Activated T-cell treated with anti-CD3 and anti-CD28 coated beads, Interleukin-2, amount 50 U/mL, for 4 hours (primary cell): Measurements from ENCODE around the gene CD48. TPM values are rescaled to one million over a fixed set of nuclear protein-coding genes. Genes with fewer than 3 reads are reported as not detected.

Source experiments
- ATAC-seq, 2 donors: fragments of 200-7000 bp; cut with Tn5 transposase; one replicate each; pipeline ENCODE4 v1.10.0; 2021
- DNase-seq: peaks from one replicate; pipeline ENCODE4 v3.0.0-alpha.2; 2020
- H3K27me3 Mint-ChIP-seq: one replicate; pipeline ENCODE4 v1.8.0; 2021; ENCODE audit warnings: low read depth, mixed read lengths
- H3K36me3 Mint-ChIP-seq: one replicate; pipeline ENCODE4 v1.8.0; 2022; ENCODE audit warnings: mixed read lengths; ENCODE audit not compliant: insufficient read depth
- H3K4me1 Mint-ChIP-seq: one replicate; pipeline ENCODE4 v1.8.0; 2021; ENCODE audit warnings: low read depth, mixed read lengths
- H3K4me3 Mint-ChIP-seq: one replicate; pipeline ENCODE4 v1.8.0; 2021; ENCODE audit warnings: mild to moderate bottlenecking, moderate library complexity, mixed read lengths
- H3K9me3 Mint-ChIP-seq: one replicate; pipeline ENCODE4 v1.8.0; 2021; ENCODE audit warnings: mixed read lengths
- total RNA-seq, 3 donors: library from RNA; stranded (reverse); gene quantifications; one replicate each; pipeline ENCODE4 v1.2.1, GENCODE V29; 2021

The CD48 gene
- total RNA-seq, 3 donors from 2014 or later = 313 to 347 (median 336) TPM

GRCh38 chr1:160685266-160685665, 26.4 kb downstream of the CD48 start:
- peaks cover 4% of the 10 kb centered on the region for H3K9me3 Mint-ChIP-seq
- no peak overlapping the region for H3K4me3 Mint-ChIP-seq
- peaks cover 89% of the 10 kb centered on the region for H3K4me1 Mint-ChIP-seq
- ATAC-seq = peak; percentile 20 to 29
- H3K36me3 Mint-ChIP-seq = peaks cover 78% of the 10 kb centered on the region
- H3K27me3 Mint-ChIP-seq = no peaks in the 10 kb centered on the region
- DNase-seq = no peak

DNA sequence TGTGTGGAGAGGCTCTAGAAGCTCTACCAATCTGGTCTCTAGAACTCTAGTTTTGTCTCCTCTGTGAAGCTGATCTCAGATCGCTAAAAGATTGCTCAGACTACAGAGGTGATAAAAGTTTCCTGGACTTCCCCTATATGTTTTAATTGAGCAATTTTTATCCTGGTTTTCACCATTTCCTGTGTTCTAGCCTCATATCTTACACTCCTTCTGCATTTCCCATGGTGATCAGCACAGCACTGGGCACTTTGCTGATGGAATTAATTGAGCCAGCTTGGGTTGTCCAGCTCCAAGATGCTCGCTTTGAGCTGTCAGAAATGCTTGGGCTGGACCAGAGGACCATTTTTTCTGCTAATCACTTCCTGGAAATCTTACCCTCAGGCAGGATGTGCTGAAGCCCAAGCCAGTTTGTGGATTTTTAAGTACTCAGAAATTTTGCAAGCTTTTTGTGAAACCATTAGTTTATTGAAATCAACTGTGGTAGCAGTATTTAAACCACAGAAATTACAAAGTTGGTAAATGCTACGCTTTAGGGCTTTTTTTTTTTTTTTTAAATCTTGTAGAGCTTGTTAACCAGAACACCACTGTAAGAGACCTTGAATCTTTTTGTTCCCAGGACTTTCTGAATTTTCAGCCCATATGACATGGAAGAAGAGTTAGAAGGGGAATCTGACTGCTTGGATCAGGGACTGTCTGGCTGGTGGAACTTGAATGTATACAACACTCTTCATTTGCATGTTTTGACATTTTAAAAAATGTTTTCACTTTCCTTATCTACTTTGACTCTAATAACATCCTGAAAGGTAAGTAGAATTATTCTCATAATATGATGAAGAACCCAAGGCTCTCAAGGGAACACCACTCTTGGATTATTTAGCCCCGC, 28.4 kb downstream of the CD48 start:
- Mint-ChIP-seq H3K36me3 (peaks cover 81% of the 10 kb centered on the region), H3K4me1 (peaks cover 71% of the 10 kb centered on the region), H3K27me3 (no peaks in the 10 kb centered on the region), H3K4me3 (peak overlapping the region; percentile 53), H3K9me3 (peaks cover 4% of the 10 kb centered on the region)
- no peak for DNase-seq
- ATAC-seq = peak; percentile 41 to 44

GRCh38 chr1:160681891-160682140, 29.8 kb downstream of the CD48 start:
- ATAC-seq (no peak), DNase-seq (no peak)
- Mint-ChIP-seq H3K27me3 (no peaks in the 10 kb centered on the region), H3K4me1 (peaks cover 60% of the 10 kb centered on the region), H3K4me3 (no peak overlapping the region), H3K9me3 (peaks cover 4% of the 10 kb centered on the region), H3K36me3 (peaks cover 79% of the 10 kb centered on the region)

DNA sequence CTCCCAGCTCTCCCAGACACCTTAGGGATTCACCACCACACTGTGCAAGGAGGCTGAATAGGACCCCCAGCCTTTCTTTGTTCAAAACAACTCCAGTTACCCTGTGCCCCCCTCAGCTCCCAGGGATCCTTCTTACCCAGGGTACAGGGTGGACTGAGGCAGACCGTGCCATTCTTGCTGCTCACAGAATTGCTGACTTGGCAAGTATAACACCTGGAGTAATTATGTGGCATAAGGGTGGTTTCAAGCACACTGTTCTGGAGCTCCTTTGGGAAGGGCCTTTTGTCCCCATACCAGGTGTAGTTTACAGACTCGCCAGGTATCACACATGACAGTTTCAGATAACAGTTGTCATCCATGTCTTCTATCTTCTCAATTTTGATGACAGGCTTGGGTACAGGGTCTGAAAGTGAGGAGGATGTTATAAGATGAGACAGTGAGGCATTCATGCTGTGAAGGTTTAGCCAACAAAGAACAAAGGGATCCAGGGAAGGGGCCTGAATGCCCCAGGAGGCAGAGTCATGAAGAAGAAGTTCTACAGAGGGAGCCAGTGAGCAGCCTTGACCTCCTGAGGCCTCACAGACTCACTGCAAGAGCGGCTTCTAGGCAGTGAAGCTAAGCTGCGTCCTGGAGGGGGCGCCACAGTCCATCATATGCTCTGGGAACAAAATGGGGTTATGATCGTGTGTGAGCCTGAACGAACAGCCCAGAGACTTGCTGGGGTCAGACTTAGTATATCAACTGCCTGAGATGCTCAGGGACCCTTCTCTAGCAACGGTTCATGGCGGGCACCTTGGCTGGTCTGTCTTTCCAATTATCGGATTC, 30.3 kb downstream of the CD48 start:
- H3K9me3 Mint-ChIP-seq = peaks cover under 1% of the 10 kb centered on the region
- DNase-seq = peak; percentile 87
- H3K4me1 Mint-ChIP-seq = peaks cover 56% of the 10 kb centered on the region
- peak; percentile 76 to 79 for ATAC-seq
- H3K27me3 Mint-ChIP-seq = no peaks in the 10 kb centered on the region
- no peak overlapping the region for H3K4me3 Mint-ChIP-seq
- H3K36me3 Mint-ChIP-seq = peaks cover 77% of the 10 kb centered on the region

GRCh38 chr1:160680399-160680798, 31.2 kb downstream of the CD48 start:
- H3K4me1 Mint-ChIP-seq = peaks cover 52% of the 10 kb centered on the region
- H3K4me3 Mint-ChIP-seq = no peak overlapping the region
- no peak for ATAC-seq
- no peak for DNase-seq
- H3K9me3 Mint-ChIP-seq = no peaks in the 10 kb centered on the region
- H3K27me3 Mint-ChIP-seq = no peaks in the 10 kb centered on the region
- peaks cover 72% of the 10 kb centered on the region for H3K36me3 Mint-ChIP-seq

GRCh38 chr1:160679893-160680292, 31.7 kb downstream of the CD48 start:
- no peak overlapping the region for H3K4me3 Mint-ChIP-seq
- H3K36me3 Mint-ChIP-seq = peaks cover 68% of the 10 kb centered on the region
- no peaks in the 10 kb centered on the region for H3K9me3 Mint-ChIP-seq
- no peaks in the 10 kb centered on the region for H3K27me3 Mint-ChIP-seq
- peaks cover 46% of the 10 kb centered on the region for H3K4me1 Mint-ChIP-seq
- ATAC-seq = no peak
- no peak for DNase-seq

GRCh38 chr1:160676869-160677597, 34.6 kb downstream of the CD48 start:
- no peaks in the 10 kb centered on the region for H3K27me3 Mint-ChIP-seq
- H3K36me3 Mint-ChIP-seq = peaks cover 43% of the 10 kb centered on the region
- DNase-seq (no peak), ATAC-seq (no peak)
- H3K9me3 Mint-ChIP-seq = no peaks in the 10 kb centered on the region
- H3K4me3 Mint-ChIP-seq = no peak overlapping the region
- peaks cover 18% of the 10 kb centered on the region for H3K4me1 Mint-ChIP-seq

DNA sequence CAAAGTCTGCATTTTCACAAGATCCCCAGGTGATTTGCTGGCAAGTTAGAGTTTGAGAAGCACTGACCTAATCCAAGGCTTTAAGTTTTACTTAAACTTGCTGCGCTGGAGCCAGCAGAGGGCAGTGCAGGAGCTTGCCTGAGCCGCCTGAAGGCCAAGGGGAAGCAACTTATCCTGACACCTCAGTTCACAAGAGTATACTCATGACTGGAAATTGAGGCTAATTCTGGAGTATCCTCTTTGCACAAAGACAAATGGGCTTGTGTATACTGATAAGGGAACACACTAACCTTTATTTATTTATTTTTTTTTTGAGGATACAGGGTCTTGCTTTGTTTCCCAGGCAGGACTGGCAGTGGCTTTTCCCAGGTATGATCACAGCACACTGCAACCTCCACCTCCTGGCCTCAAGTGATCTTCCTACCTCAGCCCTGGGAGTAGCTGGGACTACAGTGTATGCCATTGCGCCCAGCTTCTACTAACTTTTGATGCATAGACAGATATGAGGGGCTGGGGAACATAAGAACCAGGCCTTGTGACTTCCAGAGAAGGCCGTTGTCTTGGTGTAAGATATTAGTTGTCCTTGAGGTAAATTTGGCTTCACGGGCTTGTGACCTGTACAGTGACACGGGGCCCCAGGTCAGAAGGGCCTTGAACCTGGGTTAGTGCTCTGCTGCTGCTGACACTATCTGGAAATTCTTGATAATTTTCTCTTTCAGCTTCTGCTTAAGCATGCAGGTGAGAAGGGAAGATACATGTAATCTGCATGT, 35.8 kb downstream of the CD48 start:
- H3K27me3 Mint-ChIP-seq = no peaks in the 10 kb centered on the region
- H3K4me3 Mint-ChIP-seq = peak overlapping the region; percentile 33
- DNase-seq (peak; percentile 75), ATAC-seq (peak; percentile 60 to 64)
- no peaks in the 10 kb centered on the region for H3K9me3 Mint-ChIP-seq
- peaks cover 18% of the 10 kb centered on the region for H3K4me1 Mint-ChIP-seq
- H3K36me3 Mint-ChIP-seq = peaks cover 34% of the 10 kb centered on the region

DNA sequence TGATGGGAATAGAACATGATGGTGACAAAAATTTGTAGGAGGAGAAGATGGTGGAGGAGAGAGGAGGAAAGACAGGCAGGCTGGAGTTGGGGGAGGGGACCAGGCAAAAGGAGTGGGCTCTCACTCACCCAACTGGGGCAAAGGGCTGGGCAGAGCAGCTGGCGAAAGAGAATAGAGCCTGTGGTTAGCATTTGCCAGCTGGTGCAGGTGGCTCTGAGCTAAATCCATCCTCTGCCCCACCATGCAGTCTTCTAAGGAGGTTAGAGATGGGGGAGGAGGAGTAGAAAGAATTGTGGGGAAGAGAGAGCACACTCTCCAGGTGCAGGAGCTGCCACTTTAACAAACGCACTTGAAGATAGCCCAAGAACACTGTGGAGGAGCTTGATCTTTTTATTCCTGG, 37.2 kb downstream of the CD48 start:
- H3K36me3 Mint-ChIP-seq = peaks cover 35% of the 10 kb centered on the region
- no peaks in the 10 kb centered on the region for H3K9me3 Mint-ChIP-seq
- ATAC-seq (no peak), DNase-seq (no peak)
- peaks cover 26% of the 10 kb centered on the region for H3K4me1 Mint-ChIP-seq
- H3K27me3 Mint-ChIP-seq = no peaks in the 10 kb centered on the region
- H3K4me3 Mint-ChIP-seq = no peak overlapping the region

DNA sequence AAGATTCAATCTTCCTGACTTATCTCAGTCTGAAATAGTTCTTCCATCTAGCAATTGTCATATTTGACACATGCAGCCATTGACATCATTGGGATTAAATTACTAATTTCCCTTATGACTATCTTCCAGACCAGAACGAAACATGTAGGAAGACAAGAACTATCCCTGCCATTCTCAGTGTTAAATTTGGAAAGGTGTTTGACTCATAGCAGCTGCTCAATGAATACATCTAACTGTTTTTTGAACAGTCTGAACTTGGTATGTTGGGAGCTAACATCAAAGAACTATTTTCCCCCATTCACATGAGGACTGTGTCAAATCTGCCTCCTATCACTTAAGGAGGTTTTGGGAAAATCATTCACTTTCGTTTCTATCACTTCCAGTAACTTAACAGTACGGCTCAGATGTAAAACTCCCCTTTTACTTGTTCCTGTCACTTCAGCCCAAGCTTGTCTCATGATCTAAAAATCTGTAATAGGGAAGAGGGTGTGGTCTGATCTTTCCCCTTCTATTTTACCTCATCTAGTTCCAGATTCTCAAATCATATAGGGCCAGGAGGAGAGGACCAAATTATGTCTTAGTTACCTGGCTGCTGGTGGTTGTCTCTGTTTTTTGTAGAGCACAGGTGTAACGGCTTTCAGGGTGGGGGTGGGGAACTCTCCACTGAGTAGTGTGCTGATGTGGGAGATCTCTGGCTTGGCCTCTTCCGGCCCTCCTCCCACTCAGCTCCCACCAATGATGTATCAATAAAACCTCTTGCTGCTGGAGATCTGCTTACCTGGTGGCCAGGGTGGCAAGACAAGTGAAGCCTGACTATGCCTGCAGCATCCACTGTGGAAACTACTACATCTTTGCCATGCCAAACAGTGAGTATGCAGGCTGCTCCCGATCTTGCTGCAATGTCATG, 38.6 kb downstream of the CD48 start:
- DNase-seq = no peak
- peaks cover 26% of the 10 kb centered on the region for H3K4me1 Mint-ChIP-seq

DNA sequence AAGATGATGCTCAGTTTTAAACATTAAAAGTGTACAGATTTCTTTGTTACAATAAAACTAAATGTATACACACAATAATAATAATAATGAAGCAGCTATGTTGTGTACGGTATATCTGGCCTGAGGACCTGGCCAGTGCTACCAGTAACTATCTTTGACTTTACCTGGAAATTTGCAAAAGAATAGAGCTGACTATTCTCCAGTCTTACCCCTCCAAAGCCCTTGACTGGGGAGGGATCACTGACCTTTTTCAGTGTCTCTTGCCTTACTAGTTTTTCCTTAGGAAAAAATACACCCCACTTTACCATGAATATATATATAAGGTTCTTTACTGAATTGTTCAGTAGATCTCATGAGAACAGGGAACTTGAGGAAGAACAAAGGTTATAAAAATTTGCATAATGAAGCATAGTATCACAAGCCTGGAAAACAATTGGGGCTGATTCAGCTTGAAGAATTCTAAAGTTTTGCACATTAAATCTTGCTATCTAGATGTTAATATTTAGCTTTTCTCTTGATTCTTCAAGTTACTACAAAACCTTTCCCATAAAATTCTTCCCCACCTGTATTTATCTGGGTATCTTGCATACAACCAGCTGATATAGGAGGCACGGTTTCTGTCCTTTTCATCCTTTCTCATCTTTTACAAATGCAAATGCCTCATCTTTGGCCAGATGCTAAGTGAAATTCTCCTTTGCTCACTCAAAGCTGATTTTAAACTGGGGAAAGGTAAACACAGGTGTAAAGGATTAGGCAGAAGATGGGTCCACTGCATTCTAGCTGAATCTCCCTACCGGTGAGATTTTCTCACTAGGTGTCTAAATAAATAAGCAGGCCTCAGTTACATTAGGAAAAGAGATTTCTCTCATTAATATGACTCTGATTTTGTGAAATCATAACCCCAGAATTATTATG, 39.8 kb downstream of the CD48 start:
- peaks cover 15% of the 10 kb centered on the region for H3K36me3 Mint-ChIP-seq
- no peaks in the 10 kb centered on the region for H3K27me3 Mint-ChIP-seq
- peaks cover 34% of the 10 kb centered on the region for H3K4me1 Mint-ChIP-seq
- no peaks in the 10 kb centered on the region for H3K9me3 Mint-ChIP-seq
- DNase-seq = no peak
- ATAC-seq = no peak
- no peak overlapping the region for H3K4me3 Mint-ChIP-seq

More for the DNA sequence above, 38.6 kb downstream of the CD48 start:
- Mint-ChIP-seq H3K36me3 (peaks cover 25% of the 10 kb centered on the region), H3K27me3 (no peaks in the 10 kb centered on the region), H3K9me3 (no peaks in the 10 kb centered on the region), H3K4me3 (no peak overlapping the region)
- peak; percentile 76 to 79 for ATAC-seq

- Mint-ChIP-seq H3K36me3 (peaks cover 8% of the 10 kb centered on the region), H3K4me1 (peaks cover 41% of the 10 kb centered on the region), H3K27me3 (no peaks in the 10 kb centered on the region), H3K4me3 (no peak overlapping the region), H3K9me3 (no peaks in the 10 kb centered on the region)
- ATAC-seq = no peak
- no peak for DNase-seq
These were observed 40.9 kb downstream of the CD48 start for GRCh38 chr1:160670701-160671100.
